MG63 (cell line): ENCODE data around the gene MT1A. TPM values are rescaled to one million over a fixed set of nuclear protein-coding genes. Genes with fewer than 3 reads are reported as not detected.
"Not testable (repeated sequence)": the region's sequence is repeated elsewhere in the genome, so short reads cannot be mapped to it uniquely, and the experiment has no call there.

ENCODE experiments used
- DNase-seq: peaks from one replicate; pipeline ENCODE4 v3.0.0-alpha.2; 2020
- H3K27me3 ChIP-seq: fragments of 250-450 bp; sonication (Bioruptor Pico); 2 replicates; pipeline ENCODE4 v1.5.1; 2020; ENCODE audit warnings: mild to moderate bottlenecking, moderate library complexity
- H3K36me3 ChIP-seq: fragments of 250-450 bp; sonication (Bioruptor Pico); 2 replicates; pipeline ENCODE4 v1.5.1; 2020; ENCODE audit warnings: mild to moderate bottlenecking, moderate library complexity
- H3K4me3 ChIP-seq: fragments of 250-450 bp; sonication (Bioruptor Pico); 2 replicates; pipeline ENCODE4 v1.5.1; 2020; ENCODE audit warnings: mild to moderate bottlenecking, moderate library complexity
- H3K9me3 ChIP-seq: fragments of 250-450 bp; sonication (Bioruptor Pico); 2 replicates; pipeline ENCODE4 v1.5.1; 2020; ENCODE audit warnings: mild to moderate bottlenecking, moderate library complexity
- total RNA-seq: library from RNA; depleted of rRNA; stranded (reverse); fragments of >200 nt; shearing (Covaris generic); gene quantifications from 2 replicates; pipeline ENCODE4 v1.2.3, GENCODE V29; 2014; ENCODE audit warnings: low replicate concordance

The MT1A gene
- total RNA-seq, 1 experiment from 2014 or later = not detected

DNA sequence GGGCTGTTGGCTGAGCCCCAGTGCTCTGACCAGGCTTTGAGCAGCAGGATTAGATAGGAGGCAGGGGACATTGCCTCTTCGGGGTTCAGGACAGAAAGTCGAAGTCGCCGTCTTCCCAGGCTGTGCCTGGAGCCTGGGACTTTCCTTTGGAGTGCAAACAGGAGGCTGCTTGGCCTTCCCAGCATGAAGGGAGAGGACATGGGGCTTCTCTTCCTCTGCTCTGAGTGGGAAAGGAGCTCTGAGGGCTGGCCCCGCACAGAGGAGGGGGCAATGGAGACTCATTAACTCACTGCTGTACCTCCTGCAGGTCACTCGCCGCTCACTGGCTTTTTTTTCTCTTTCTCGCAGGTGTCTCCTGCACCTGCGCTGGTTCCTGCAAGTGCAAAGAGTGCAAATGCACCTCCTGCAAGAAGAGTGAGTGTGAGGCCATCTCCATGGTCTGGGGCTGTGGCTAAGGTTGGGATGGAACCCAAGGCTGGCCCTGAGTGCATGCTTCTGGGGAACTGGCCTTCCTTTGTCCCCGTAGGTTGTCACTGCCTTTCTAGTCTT lies 19.9 kb downstream of the MT1A start:
- H3K27me3 ChIP-seq = peaks cover 6% of the 10 kb centered on the region; the same call in 1 of the 2 replicates
- no peaks in the 10 kb centered on the region for H3K36me3 ChIP-seq
- no peaks in the 10 kb centered on the region for H3K9me3 ChIP-seq
- no peak for DNase-seq
- H3K4me3 ChIP-seq = no peak overlapping the region

DNA sequence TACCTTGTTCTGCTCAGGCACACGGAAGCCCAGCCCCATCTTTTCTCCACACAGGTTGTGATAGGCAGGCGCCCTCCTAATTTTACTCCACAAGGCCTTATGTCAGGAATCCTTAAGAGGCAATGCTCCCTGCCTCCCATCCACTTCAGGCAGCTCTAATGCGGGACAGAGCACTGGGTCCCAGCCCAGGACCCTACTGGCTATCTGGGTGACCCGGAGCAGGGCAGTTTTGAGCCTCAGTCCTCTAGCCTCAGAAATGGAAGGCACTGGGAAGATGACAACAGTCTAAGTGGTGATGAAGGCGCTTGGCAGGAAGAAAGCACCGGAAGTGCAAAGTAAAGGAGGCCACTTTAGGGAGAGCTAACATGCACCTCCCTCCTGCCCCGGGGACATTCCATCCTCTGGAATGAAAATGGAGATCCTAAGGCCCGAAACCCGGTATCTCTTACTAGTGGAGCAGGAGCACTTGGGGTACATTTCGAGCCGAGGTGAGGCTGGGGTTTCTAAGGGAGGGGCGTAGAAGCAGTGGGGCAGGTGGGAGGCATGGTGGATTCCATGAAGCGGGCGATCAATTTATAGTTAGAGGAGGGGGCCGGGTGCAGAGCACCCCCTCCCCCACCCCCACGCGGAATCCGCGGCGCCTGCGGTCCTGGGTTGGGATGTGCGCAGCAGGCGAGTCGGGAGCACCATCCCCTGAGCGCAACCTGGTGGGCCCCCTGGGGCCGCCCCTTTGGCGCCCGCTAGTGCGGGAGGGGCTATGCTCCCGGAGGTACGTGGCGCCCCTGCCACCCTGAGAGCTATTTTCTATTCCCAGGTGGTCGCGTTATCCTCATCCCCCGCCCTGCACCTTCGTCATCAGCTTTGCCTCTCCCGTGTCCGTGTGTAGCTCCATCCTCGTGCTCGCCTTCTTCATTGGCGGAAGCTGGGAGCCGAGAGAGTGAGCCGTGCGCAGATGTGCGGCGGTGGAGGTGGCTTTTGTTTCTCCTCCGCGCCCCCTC lies 24.2 kb downstream of the MT1A start:
- Histone ChIP-seq H3K36me3 (no peaks in the 10 kb centered on the region), H3K27me3 (peaks cover 6% of the 10 kb centered on the region; the same call in 1 of the 2 replicates), H3K4me3 (no peak overlapping the region), H3K9me3 (no peaks in the 10 kb centered on the region)
- no peak for DNase-seq

DNA sequence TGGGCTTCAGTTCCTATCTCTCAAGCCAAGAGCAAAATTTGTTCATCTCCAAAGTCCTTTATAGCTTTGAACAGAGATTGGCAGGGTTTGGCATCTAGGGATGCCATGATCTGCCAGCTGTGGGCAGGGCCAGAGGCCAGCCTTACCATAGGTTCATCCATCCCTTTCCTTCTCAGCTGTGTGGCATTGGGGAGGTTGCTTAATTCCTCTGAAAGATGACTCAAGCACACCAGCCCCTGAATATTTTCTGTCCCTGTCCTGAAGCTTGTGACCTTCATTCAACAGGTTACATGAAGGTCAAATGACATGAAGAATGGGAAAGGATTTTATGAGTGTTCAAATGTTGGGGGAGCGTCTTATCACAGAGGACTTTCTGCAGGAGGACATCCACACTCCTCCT lies 26.0 kb downstream of the MT1A start:
- H3K4me3 ChIP-seq = no peak overlapping the region
- H3K36me3 ChIP-seq = no peaks in the 10 kb centered on the region
- no peaks in the 10 kb centered on the region; the same call in 1 of the 2 replicates for H3K27me3 ChIP-seq

DNA sequence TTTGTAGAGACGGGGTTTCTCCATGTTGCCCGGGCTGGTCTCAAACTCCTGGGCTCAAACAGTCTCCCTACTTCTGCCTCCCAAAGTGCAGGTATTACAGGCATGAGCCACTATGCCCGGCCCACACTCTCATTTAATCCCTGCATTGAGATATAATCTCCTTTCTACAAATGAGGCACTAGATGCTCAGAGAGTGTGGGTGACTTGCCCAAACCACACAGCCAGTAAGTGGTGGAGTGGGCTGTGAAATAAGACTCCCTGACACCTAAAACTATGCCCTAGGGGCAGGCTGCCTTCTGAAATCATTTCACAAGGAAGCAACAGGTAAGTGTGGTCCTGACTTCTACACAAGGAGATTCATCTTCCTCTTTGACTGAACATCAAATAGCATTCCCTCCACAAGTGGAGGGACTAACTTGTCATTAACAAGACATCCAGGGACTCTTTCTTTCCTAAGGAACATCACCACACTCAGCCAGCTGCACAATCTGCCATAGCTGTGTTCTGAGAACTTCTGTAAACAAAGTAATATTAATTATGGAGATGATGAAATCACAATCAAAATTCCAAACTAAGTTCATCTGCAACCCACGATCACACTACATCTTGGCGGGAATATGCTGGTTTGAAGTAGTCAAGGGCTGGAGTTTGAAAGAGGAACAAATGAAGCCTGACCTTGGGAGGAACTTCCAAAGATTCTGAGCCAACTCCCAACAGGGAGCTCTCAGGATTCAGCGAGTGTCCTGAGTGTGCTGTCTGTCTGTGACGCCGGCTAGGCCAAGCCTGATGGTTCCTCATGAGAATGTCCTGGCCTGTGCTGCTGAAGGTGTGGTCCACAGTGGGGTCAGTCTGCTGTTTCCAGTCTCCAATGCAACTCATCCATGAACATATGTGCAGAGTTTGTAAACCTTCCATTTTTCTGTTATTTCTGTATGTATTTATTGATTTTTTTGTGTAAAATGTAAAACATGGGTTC lies 27.1 kb downstream of the MT1A start:
- not testable (repeated sequence) for H3K4me3 ChIP-seq, H3K9me3 ChIP-seq, H3K27me3 ChIP-seq, H3K36me3 ChIP-seq, DNase-seq

More for the DNA sequence above, 26.0 kb downstream of the MT1A start:
- no peak for DNase-seq
- no peaks in the 10 kb centered on the region for H3K9me3 ChIP-seq

DNA sequence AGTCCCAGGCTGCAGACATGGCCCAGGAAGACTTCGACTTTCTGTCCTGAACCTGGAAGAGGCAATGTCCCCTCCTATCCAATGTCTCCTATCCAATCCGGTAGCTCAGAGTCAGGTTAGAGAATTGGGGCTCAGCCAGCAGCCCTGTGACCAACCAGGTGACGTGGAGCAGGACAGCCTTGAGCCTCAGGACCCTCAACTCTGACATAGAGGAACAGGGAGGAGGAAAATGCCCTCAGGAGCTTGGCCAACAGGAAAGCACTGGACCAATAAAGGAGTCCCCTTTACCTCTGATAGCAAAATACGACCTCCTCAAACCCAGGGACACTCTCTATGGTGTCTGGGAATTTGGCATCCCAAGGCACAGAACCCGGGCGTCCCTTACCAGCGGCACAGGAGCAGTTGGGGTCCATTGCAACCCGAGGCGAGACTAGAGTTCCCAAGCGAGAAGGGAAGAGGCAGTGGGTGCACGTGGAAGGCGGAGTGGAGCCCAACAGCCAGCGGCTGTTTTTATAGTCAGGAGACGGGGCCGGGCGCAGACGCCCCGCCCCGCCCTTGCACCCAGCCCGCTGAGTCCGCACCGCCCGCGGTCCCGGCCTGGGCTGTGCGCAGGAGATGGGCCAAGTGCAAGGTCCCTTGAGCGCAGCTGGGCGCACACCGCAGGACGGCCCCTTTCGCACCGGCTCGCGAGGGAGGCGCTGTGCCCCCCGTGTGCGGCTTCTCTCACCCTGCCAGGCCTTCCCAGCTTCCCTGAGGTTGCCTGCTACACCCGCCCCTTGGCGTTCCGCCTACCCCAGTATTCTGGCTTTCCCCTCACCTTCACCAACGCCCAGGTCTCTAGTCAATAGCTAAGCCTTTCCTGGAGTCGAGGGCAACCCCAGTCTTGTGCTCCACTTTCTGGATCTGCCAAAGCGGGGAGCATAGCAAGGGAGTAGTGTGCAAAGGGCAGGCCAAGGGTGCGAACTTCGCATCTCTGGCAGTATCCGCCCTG lies 29.4 kb downstream of the MT1A start, which contains the start of gene MT1G:
Gene MT1G (minus strand): TSS at position 485 of the 991 bp plus-strand sequence. CDS start 72 bp downstream, at position 413.
- no peak for DNase-seq
- no peak within 1 kb of the TSS for H3K4me3 ChIP-seq
- no peaks in the 10 kb centered on the region for H3K36me3 ChIP-seq
- H3K9me3 ChIP-seq = no peaks in the 10 kb centered on the region
- no peaks in the 10 kb centered on the region; the same call in 1 of the 2 replicates for H3K27me3 ChIP-seq

DNA sequence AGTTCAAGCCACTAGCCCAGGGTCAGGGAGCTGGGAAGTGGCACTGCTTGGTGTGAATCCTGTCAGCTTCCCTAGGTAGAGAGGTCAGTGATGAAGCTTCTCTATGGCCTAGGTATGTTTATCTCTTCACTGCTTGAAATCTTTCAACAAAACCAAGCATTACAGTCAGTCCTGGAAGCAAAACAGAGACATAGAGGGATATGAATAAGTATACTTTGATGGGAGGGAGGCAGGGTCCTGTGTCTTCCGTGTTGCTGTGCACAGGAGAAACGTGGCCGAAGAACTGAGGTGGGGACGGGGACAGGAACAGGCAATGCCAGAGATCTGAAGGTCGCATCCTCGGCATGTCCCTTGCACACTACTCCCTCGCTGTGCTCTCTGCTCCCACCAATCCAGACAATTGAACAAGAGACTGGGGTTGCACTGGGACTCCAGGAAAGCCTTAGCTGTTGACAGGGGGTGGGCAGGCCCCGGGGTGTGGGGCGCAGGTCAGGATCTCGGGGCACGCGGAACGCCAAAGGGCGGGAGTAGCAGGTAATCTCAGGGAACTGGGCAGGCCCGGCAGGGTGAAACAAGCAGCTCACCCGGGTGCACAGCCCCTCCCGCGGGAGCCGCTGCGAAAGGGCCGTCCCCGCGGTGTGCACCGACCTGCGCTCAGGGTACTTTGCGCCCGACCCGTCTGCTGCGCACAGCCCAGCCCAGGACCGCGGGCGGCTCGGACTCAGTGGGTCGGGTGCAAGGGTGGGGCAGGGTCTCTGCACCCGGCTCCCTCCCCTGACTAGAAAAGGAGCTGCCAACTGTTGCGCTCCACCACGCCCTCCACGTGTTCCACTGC lies 30.8 kb downstream of the MT1A start, which contains the start of gene MT1H:
Gene MT1H (plus strand): TSS at position 810 of the 835 bp plus-strand sequence. CDS start 71 bp downstream, outside the sequence.
- no peak for DNase-seq
- Histone ChIP-seq H3K27me3 (no peaks in the 10 kb centered on the region; the same call in 1 of the 2 replicates), H3K36me3 (no peaks in the 10 kb centered on the region), H3K4me3 (no peak within 1 kb of the TSS), H3K9me3 (no peaks in the 10 kb centered on the region)

DNA sequence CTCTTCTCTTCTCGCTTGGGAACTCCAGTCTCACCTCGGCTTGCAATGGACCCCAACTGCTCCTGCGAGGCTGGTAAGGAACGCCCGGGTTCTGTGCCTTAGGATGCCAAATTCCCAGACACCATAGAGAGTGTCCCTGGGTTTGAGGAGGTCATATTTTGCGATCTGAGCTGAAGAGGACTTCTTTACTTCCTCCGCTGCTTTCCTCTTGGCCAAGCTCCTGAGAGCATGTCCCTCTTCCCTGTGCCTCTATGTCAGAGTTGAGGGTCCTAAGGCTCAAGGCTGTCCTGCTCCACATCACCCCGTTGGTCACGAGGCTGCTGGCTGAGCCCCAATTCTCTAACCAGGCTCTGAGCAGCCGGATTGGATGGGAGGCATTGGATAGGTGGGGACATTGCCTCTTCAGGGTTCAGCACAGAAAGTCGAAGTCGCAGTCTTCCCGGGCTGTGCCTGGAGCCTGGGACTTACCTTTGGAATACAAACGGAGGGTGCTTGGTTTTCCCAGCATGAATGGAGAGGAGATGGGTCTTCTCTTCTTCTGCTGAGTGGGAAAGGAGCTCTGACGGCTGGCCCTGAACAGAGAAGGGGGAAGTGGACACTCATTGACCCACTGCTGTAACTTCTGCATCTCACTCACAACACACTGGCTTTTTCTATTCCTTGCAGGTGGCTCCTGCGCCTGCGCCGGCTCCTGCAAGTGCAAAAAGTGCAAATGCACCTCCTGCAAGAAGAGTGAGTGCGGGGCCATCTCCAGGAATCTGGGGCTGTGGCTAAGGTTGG lies 31.6 kb downstream of the MT1A start:
- no peaks in the 10 kb centered on the region; the same call in 1 of the 2 replicates for H3K27me3 ChIP-seq
- DNase-seq = no peak
- no peaks in the 10 kb centered on the region for H3K36me3 ChIP-seq
- no peak overlapping the region for H3K4me3 ChIP-seq
- H3K9me3 ChIP-seq = no peaks in the 10 kb centered on the region

DNA sequence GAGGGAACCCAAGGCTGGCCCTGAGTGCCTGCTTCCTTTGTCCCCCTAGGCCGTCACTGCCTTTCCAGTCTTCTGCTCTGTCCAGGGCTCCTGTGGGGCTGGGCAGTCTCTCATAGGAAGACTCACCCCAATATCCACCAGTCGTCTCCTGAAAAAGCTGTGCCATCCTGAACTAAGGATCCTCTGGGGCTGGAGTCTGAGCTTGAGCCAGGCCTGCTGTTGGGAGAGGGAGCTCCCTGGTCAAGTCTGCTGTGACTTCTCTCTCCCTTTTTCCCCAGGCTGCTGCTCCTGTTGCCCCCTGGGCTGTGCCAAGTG lies 32.1 kb downstream of the MT1A start:
- Histone ChIP-seq H3K27me3 (no peaks in the 10 kb centered on the region; the same call in 1 of the 2 replicates), H3K36me3 (no peaks in the 10 kb centered on the region)
- no peak for DNase-seq

DNA sequence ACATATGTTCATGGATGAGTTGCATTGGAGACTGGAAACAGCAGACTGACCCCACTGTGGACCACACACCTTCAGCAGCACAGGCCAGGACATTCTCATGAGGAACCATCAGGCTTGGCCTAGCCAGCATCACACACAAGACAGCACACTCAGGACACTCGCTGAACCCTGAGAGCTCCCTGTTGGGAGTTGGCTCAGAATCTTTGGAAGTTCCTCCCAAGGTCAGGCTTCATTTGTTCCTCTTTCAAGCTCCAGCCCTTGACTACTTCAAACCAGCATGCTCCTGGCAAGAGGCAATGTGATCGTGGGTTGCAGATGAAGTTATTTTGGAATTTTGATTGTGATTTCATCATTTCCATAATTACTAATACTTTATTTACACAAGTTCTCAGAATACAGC lies 33.2 kb downstream of the MT1A start:
- not testable (repeated sequence) for H3K27me3 ChIP-seq, H3K4me3 ChIP-seq, H3K36me3 ChIP-seq, H3K9me3 ChIP-seq
- peak; percentile 74 for DNase-seq

More for the DNA sequence above, 32.1 kb downstream of the MT1A start:
- Histone ChIP-seq H3K9me3 (no peaks in the 10 kb centered on the region), H3K4me3 (no peak overlapping the region)

DNA sequence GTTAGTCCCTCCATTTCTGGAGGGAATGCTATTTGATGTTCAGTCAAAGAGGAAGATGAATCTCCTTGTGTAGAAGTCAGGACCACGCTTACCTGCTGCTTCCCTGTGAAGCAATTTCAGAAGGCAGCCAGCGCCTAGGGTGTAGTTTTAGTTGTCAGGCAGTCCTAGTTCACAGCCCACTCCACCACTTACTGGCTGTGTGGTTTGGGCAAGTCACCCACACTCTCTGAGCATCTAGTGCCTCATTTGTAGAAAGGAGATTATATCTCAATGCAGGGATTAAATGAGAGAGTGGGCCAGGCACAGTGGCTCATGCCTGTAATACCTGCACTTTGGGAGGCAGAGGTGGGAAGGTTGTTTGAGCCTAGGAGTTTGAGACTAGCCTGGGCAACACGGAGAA lies 33.7 kb downstream of the MT1A start:
- H3K27me3 ChIP-seq, H3K36me3 ChIP-seq, DNase-seq, H3K9me3 ChIP-seq, H3K4me3 ChIP-seq: not testable (repeated sequence)

DNA sequence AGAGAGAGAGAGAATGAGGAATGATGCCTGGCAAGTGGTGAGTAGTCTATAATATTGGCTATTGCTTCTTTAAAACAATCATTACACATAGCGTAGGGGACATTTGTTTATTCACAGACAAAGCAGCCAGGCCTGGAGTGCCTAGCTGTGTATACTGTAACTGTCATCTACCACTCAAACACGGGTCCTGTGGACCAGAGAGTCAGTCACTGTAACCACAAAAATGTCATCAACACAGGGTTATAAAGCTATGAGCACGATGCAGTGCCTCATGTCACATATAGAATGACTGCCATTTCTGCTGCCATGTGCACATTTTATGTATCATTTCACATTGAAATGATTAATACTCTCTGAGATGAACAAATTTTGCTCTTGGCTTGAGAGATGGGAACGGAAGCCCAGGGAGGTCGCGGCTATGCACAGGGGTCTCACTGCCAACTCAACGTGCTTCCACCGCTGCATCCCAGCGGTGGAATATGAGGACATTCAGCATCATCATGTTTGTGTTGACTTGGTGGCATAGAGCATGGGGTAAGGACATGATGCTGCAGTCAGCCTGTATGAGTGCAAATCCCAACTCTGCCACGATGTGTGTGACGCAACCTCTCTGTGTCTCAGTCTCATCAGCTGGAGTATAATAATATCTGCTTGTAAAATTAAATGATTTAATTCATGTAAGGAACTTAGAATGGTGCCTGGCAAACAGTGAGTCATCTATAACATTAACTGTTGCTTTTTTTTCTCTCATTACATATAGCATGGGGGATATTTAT lies 34.5 kb downstream of the MT1A start:
- Histone ChIP-seq H3K4me3 (no peak overlapping the region), H3K9me3 (no peaks in the 10 kb centered on the region), H3K27me3 (no peaks in the 10 kb centered on the region), H3K36me3 (no peaks in the 10 kb centered on the region)
- peak; percentile 37 for DNase-seq

DNA sequence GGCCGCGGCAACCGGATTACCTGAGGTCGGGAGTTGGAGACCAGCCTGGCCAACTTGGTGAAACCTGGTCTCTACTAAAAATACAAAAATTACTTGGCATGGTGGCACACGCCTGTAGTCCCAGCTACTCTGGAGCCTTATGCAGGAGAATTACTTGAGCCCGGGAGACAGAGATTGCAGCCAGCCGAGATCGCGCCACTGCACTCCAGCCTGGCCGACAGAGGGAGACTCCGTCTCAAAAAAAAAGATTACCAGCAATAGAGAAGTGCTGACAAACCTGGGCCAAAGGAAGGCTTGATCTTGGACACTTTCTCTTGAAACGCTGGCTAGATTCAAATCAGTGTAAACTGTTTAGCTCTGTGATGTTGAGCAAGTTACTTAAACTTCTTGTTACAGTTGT lies 35.5 kb downstream of the MT1A start:
- peak; percentile 55 for DNase-seq
- Histone ChIP-seq H3K4me3 (no peak overlapping the region), H3K9me3 (no peaks in the 10 kb centered on the region), H3K27me3 (no peaks in the 10 kb centered on the region), H3K36me3 (no peaks in the 10 kb centered on the region)

DNA sequence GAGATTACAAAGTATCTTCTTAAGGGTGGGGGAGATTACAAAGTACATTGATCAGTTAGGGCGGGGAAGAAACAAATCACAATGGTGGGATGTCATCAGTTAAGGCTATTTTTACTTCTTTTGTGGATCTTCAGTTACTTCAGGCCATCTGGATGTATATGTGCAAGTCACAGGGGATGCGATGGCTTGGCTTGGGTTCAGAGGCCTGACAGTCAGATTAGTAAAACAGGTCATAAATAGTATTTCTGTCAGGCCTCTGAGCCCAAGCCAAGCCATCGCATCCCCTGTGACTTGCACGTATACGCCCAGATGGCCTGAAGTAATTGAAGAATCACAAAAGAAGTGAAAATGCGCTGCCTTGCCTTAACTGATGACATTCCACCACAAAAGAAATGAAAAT lies 36.1 kb downstream of the MT1A start:
- H3K36me3 ChIP-seq, DNase-seq: not testable (repeated sequence)

More for the DNA sequence above, 36.1 kb downstream of the MT1A start:
- not testable (repeated sequence) for H3K9me3 ChIP-seq, H3K27me3 ChIP-seq, H3K4me3 ChIP-seq
